Activated CD4-positive, alpha-beta T cell treated with anti-CD3 and anti-CD28 coated beads for 24 hours (primary cell): ENCODE data around the gene OR13C5.
"Not testable (repeated sequence)": the region's sequence is repeated elsewhere in the genome, so short reads cannot be mapped to it uniquely, and the experiment has no call there.

Experiments
- DNase-seq, 2 donors: peaks; one replicate each; pipeline ENCODE4 v3.0.0-alpha.2; 2020; ENCODE audit warnings: low read depth in 2 of 2

Gene OR13C5, protein sequence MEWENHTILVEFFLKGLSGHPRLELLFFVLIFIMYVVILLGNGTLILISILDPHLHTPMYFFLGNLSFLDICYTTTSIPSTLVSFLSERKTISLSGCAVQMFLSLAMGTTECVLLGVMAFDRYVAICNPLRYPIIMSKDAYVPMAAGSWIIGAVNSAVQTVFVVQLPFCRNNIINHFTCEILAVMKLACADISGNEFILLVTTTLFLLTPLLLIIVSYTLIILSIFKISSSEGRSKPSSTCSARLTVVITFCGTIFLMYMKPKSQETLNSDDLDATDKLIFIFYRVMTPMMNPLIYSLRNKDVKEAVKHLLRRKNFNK

DNA sequence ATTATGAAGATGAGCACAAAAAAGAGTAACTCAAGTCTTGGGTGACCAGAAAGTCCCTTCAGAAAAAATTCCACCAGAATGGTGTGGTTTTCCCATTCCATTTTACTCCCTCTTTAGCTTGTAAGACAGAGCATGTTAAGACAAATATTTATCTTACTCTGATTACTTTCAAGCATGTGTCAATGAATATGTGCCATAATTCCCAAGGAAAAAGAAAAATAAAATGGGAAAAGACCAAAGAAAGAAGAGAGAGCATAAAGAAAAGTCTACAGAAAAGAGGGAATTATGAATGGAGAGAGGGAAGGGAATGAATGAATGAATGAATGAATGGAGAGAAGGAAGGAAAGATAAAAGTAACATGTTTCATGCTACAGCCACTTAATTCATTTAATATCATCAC, at the start of gene OR13C5:
OR13C5 (minus strand) TSS at position 101 of the 400 bp plus-strand sequence; CDS start at position 101, 0 bp downstream.
- not testable (repeated sequence) for DNase-seq

GRCh38 chr9:104635456-104635855, 36.2 kb upstream of the OR13C5 start:
- DNase-seq: no peak

DNA sequence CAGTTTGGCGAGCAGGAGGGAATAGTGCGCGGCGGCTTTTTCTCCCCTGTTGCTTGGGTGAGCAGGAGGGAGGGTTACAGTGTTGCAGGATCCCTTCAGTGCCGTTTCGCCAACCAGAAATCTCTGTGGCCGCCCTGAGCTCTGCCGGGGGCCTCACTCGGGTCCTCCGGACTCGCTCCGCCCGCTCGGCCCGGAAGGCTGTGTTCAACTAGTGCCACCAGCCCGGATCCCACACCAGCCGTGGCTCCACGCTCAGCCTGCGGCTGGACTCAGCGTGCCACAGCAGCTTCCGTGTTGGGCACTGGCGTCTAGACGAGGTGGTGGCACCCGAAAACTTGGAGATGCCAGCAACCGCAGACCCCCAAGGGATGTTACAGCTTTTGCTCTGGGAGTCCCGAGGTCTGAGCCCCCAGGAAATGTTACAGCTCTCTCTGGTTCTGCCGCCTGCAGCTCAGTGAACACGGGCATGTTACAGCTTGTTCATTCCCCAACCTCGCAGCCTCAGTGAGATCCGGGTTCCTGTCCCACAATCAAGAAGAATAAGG, 34.8 kb upstream of the OR13C5 start:
- no peak for DNase-seq

GRCh38 chr9:104625964-104626363, 26.8 kb upstream of the OR13C5 start:
- not testable (repeated sequence) for DNase-seq

DNA sequence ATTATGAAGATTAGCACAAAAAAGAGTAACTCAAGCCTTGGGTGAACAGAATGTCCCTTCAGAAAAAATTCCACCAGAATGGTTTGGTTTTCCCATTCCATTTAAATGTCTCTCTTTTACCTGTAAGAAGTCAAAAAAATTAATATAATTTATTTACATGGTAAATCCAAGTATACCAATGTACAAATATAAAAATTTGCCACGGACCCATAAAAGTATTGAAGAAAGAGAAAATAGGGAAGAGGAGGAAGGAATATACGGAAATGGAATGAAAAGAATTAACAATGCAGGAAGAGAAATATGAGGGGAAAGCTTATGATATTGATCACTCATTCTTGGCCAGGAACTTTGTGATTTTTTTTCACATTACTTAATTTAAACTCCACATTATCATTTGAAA, 18.9 kb upstream of the OR13C5 start, which contains the start of gene OR13C9:
OR13C9 (minus strand) TSS at position 101 of the 400 bp plus-strand sequence; CDS start at position 101, 0 bp downstream.
- no peak for DNase-seq

DNA sequence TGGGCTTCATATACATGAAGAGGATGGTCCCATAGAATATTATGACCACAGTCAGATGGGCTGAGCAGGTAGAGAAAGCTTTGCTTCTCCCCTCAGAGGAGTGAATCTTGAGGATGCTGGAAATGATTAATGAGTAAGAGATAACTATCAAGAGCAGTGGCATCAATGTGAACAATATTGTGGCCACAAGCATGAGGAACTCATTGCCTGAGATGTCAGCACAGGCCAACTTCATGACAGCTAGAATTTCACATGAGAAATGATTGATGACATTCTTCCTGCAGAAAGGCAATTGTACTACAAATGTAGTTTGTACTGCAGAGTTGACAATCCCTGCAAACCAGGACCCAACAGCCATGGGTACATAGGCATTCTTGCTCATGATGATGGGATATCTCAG, 18.2 kb upstream of the OR13C5 start:
- DNase-seq: no peak

DNA sequence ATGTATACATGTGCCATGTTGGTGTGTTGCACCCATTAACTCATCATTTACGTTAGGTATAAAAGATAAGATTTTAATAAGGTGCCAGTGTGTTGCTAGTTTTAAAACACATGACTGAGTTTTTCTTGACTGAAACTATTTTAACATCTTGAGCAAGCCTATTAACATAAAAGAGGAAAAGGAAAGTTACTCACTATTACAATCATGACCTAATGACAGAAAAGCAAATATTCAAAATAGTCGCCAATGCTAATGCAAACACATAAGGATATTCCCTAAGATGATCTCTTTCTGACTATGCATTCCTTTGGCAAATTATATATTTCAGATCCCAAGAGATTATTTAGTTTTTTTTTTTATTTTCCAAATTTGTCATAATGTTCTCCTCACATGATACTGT, 12.0 kb upstream of the OR13C5 start:
- no peak for DNase-seq

- no peak for DNase-seq
Measured at GRCh38 chr9:104608336-104608735, 9.1 kb upstream of the OR13C5 start.

DNA sequence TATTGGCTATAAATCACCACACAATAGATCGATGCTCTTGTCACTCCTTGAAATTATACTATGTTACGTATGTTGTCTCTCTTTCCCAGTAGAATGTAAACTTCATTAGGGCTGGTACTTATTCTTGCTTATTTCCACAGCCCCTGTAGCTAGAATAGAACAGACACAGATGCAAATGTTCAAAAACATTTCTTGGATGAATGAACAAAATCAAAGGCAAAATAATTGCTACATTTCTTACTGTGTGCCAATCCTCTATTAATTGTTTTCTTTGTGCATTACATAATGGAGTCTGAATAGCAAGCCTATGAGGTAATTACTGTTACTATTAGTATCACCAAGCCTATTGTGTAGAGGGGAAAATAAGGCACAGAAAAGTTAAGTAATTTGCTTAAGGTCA, 6.9 kb upstream of the OR13C5 start:
- no peak for DNase-seq

DNA sequence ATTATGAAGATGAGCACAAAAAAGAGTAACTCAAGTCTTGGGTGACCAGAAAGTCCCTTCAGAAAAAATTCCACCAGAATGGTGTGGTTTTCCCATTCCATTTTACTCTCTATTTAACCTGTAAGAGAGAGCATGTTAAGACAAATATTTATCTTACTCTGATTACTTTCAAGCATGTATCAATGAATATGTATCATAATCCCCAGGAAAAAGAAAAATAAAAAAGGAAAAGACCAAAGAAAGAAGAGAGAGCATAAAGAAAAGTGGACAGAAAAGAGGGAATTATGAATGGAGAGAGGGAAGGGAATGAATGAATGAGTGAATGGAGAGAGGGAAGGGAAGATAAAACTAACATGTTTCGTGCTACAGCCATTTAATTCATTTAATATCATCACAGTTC, 6.3 kb upstream of the OR13C5 start, which contains the start of gene OR13C2:
OR13C2 (minus strand) TSS at position 101 of the 400 bp plus-strand sequence; CDS start at position 101, 0 bp downstream.
- DNase-seq: not testable (repeated sequence)

- no peak for DNase-seq
Measured at GRCh38 chr9:104604801-104605200, 5.6 kb upstream of the OR13C5 start.

GRCh38 chr9:104598749-104599148, 464 bp downstream of the OR13C5 start:
- DNase-seq: not testable (repeated sequence)

DNA sequence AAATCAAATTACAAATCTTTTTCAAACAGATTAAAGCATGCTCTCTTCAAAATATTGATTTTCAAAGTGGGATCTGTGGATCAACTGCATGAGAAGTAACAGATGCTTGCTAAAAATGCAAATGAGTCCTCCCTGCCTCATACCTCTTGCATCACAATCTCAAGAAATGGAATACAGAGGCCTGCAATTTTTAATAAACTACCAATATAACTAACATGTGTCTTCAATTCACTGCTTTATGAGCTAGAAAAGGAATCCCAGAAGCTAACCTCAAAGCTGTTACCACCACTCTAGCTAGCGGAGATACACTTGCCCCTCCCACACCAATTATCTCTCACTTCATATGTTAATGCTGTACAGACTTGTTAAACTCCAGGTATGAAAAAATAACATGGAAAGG, 9.6 kb downstream of the OR13C5 start:
- DNase-seq: no peak

GRCh38 chr9:104586496-104587180, 12.6 kb downstream of the OR13C5 start:
- DNase-seq: no peak

- no peak for DNase-seq
Measured at GRCh38 chr9:104580562-104580961, 18.7 kb downstream of the OR13C5 start.

GRCh38 chr9:104577263-104577662, 21.9 kb downstream of the OR13C5 start:
- DNase-seq: no peak

- no peak for DNase-seq
Measured at GRCh38 chr9:104575456-104575855, 23.8 kb downstream of the OR13C5 start.

DNA sequence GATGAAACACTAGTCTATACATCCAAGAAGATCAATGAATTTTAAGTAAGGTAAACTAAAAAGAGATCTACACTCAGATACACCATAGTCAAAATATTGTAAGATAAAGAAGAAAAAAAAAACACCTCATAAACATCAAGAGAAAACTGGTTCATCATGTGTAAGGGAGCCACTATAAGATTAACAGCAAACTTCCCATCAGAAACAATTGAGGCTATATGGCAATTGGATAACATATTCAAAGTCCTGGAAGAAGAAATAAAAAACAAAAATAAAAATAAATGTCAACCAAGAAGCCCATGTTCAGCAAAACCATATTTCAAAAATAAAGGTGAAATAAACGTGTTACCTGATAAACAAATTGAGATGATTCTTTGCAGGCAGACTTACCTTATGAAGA, 26.6 kb downstream of the OR13C5 start:
- DNase-seq: no peak

- no peak for DNase-seq
Measured at GRCh38 chr9:104568868-104569267, 30.3 kb downstream of the OR13C5 start, which contains the start of gene OR13C8. Gene OR13C8 (plus strand): TSS chr9:104569168. CDS start chr9:104569168, 0 bp downstream.

- DNase-seq: no peak
Measured at GRCh38 chr9:104564358-104564757, 34.9 kb downstream of the OR13C5 start.

GRCh38 chr9:104556830-104557634, 42.2 kb downstream of the OR13C5 start:
- no peak for DNase-seq

- DNase-seq: no peak
Measured at GRCh38 chr9:104555521-104555920, 43.7 kb downstream of the OR13C5 start.
